Sigmoid colon (tissue), 4 donors: ENCODE results near the gene ZRANB1.

ENCODE experiments used
- EP300 ChIP-seq, 4 donors: sonication (generic); formaldehyde crosslinking; IDR thresholded peaks; one replicate each; pipeline ENCODE4 v1.6.1; 2017; ENCODE audit warnings: antibody characterized with exemption in 4 of 4
- POLR2A ChIP-seq, 2 donors: fragments of 450-650 bp; IDR thresholded peaks; one replicate each; pipeline ENCODE4 v1.6.1; 2016; ENCODE audit warnings: antibody characterized with exemption in 2 of 2, mild to moderate bottlenecking in 2 of 2, moderate library complexity in 2 of 2
- POLR2AphosphoS5 ChIP-seq, 4 donors: sonication (generic); formaldehyde crosslinking; IDR thresholded peaks; one replicate each; pipeline ENCODE4 v1.6.1; 2017; ENCODE audit warnings: antibody characterized with exemption in 4 of 4
- TF ChIP-seq, protein P1 (sequence below), 4 experiments: fragments of 450-650 bp in 3 of 4; fragments of 200-600 bp in 1 of 4; IDR thresholded peaks; one replicate each; pipeline ENCODE4 v1.5.1; 2016 to 2019; ENCODE audit warnings: antibody characterized with exemption in 4 of 4, mild to moderate bottlenecking in 3 of 4, moderate library complexity in 2 of 4

DNA sequence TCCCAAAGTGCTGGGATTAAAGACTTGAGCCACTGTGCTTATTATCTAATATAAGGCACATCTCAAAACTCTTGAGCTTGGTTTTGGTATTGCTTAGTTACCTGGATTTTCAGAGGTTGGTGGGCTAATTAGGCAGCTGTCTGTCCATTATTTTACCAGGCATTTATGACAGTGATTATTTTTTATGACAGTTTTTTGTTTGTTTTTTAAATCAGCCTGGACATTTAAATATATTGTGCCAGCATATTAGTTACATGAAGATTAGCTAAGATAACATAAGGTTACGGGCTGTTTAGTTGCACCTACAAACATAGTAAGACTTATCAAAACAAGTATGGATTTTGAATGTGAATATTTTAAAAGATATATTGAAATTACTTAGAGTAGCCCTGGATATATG, 2.6 kb upstream of the ZRANB1 start:
- TF ChIP-seq POLR2AphosphoS5 (IDR thresholded peaks at IDR 0.05) (no peak), POLR2A (IDR thresholded peaks at IDR 0.05) (no peak), EP300 (IDR thresholded peaks at IDR 0.05) (no peak)
- TF ChIP-seq, protein P1, sequence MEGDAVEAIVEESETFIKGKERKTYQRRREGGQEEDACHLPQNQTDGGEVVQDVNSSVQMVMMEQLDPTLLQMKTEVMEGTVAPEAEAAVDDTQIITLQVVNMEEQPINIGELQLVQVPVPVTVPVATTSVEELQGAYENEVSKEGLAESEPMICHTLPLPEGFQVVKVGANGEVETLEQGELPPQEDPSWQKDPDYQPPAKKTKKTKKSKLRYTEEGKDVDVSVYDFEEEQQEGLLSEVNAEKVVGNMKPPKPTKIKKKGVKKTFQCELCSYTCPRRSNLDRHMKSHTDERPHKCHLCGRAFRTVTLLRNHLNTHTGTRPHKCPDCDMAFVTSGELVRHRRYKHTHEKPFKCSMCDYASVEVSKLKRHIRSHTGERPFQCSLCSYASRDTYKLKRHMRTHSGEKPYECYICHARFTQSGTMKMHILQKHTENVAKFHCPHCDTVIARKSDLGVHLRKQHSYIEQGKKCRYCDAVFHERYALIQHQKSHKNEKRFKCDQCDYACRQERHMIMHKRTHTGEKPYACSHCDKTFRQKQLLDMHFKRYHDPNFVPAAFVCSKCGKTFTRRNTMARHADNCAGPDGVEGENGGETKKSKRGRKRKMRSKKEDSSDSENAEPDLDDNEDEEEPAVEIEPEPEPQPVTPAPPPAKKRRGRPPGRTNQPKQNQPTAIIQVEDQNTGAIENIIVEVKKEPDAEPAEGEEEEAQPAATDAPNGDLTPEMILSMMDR (IDR thresholded peaks at IDR 0.05) = no peak
